CD4-positive, alpha-beta T cell treated with Interleukin-2 at 100 ng/mL for 4 hours (primary cell): ENCODE results near the gene KRTAP5-5.
"Not testable (repeated sequence)": the region's sequence is repeated elsewhere in the genome, so short reads cannot be mapped to it uniquely, and the experiment has no call there.

Experiments
- DNase-seq: peaks from one replicate; pipeline ENCODE4 v3.0.0-alpha.2; 2020; ENCODE audit warnings: low spot score

Gene KRTAP5-5

GRCh38 chr11:1656670-1657069 is 27.1 kb downstream of the KRTAP5-5 start:
- DNase-seq = no peak

DNA sequence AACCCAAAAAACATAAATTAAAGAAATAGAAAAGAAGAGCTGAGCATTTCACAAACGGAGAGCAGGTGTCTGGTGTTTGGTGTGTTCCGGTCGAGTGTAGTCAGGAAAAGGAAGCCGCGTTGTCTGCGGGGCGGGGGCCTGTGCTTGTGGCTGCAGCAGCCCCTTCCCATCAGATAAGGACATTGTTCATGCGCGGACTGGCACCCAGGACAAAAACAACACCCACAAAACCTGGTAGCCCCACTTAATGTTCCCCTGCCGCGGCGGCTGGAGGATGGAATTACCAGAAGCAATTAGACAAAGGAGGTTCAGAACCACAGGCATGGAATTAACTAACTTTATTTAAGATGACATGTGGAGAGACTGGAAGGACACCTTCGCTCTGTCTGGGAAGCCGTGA is 29.9 kb downstream of the KRTAP5-5 start:
- no peak for DNase-seq

DNA sequence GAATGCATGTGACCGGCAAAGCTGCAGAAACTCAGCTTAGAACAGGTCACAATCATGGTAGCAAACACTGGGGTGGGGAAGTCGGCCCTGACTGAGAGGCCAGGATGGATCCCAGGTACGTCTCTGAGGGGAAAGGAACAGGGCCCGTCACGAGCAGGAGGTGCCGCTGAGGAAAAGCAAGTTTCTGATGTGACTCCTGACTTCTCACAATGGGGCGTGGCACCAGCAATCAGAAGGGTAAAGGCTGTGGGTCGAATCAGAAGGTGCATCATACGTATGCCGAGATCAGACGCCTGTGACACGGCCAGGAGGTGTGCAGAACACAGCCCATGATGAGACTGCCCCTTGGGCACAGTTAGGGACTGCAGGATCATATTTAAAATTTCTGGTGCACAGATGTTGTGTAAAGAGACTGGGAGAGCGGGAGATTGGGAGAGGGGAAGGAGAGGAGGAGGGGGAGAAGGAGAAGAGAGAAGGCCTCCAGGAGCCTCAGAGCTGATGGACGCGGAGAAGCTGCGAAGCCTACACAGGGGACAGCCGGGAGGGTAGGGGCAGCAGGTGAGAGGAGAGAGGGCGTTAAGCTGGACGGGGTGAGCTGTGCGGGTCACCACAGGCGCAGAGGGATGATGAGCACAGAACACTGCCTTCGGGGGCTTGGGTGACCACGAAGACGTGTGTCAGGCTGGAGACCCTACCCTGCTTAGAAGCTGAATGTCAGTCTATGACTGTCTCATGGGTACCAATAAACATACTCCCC is 30.7 kb downstream of the KRTAP5-5 start:
- DNase-seq = no peak

- DNase-seq = not testable (repeated sequence)
These were observed 32.1 kb downstream of the KRTAP5-5 start for GRCh38 chr11:1661454-1662269.

GRCh38 chr11:1662699-1663283 is 33.2 kb downstream of the KRTAP5-5 start:
- DNase-seq = not testable (repeated sequence)

DNA sequence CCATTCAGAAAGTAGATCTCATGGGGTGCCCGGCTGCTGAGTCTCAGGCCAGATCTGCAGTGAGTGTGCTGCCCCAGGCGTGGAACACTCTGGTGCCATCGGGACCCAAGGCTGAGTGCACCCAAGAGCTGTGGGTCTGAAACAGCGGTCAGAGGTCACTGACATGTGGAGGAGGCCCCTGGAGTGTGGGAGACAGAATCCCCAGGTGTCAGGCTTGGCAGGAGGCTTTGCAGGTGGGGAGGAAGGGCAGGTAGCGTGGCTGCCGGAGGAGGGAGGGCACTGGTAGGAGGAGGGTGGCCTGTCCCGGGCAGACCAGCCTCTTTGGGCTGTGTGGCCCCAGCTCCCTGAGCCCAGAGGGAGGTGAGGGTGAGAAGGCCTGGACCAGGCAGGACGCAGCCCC is 35.7 kb downstream of the KRTAP5-5 start:
- no peak for DNase-seq

GRCh38 chr11:1667121-1667850 is 37.7 kb downstream of the KRTAP5-5 start:
- DNase-seq = no peak

GRCh38 chr11:1667906-1668305 is 38.3 kb downstream of the KRTAP5-5 start:
- DNase-seq = no peak

- no peak for DNase-seq
These were observed 39.4 kb downstream of the KRTAP5-5 start for GRCh38 chr11:1668911-1669473.

GRCh38 chr11:1669546-1670218 is 40.1 kb downstream of the KRTAP5-5 start:
- no peak for DNase-seq

DNA sequence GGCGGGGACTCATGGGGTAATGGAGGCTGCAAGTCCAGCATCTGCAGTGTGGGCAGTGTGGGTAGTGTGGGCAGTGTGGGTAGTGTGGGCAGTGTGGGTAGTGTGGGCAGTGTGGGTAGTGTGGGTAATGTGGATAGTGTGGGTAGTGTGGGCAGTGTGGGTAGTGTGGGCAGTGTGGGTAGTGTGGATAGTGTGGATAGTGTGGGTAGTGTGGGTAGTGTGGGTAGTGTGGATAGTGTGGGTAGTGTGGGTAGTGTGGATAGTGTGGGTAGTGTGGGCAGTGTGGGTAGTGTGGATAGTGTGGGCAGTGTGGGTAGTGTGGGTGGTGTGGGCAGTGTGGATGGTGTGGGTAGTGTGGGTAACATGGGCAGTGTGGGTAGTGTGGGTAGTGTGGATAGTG is 40.9 kb downstream of the KRTAP5-5 start:
- not testable (repeated sequence) for DNase-seq

DNA sequence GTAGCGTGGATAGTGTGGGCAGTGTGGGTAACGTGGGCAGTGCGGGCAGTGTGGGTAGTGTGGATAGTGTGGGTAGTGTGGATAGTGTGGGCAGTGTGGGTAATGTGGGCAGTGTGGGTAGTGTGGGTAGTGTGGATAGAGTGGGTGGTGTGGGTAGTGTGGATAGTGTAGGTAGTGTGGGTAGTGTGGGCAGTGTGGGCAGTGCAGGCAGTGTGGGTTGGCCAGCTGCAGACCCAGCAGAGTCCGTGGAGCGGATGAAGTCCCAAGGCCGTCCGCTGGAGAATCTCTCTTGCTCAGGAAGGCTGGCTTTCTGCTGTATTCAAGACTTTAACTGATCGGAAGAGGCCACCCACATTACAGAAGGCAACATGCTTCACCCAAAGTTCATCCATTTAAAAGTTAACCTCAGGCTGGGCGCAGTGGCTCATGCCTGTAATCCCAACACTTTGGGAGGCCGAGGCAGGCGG is 41.4 kb downstream of the KRTAP5-5 start:
- no peak for DNase-seq

GRCh38 chr11:1671658-1672057 is 42.1 kb downstream of the KRTAP5-5 start:
- DNase-seq = no peak

DNA sequence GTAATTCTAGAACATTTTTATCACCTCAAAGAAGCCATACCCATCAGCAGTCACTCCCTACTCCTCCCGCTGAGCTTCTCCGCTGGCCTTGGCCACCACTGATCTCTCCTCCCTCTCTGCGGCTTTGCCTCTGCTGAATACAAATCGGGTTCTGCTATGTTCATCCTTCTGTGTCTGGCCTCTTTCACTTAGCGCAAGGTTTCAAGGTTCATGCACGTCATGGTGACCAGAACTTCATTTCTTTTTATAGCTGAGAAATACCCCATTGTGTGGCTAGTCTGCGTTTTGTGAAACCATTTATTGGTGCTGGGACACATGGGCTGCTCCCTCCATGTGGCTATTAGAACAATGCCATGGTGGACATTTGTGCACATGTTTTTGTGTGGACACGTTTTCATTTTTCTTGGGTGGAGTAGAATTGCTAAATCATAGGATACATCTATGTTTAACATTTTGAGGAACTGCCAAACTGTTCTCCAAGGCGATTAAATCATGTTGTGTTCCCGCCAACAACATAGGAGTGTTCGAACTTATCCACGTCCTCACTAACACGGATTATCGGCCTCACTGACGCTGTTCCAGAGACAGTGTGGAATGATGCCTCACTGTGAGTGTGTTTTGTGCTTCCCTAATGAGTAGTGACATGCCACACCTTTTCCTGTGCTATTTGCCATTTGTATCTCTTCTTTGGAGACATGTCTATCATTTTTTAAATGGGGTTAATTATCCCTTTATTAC is 43.2 kb downstream of the KRTAP5-5 start:
- no peak for DNase-seq

- no peak for DNase-seq
These were observed 44.0 kb downstream of the KRTAP5-5 start for GRCh38 chr11:1673446-1674172.

- no peak for DNase-seq
These were observed 44.9 kb downstream of the KRTAP5-5 start for GRCh38 chr11:1674173-1675131.

DNA sequence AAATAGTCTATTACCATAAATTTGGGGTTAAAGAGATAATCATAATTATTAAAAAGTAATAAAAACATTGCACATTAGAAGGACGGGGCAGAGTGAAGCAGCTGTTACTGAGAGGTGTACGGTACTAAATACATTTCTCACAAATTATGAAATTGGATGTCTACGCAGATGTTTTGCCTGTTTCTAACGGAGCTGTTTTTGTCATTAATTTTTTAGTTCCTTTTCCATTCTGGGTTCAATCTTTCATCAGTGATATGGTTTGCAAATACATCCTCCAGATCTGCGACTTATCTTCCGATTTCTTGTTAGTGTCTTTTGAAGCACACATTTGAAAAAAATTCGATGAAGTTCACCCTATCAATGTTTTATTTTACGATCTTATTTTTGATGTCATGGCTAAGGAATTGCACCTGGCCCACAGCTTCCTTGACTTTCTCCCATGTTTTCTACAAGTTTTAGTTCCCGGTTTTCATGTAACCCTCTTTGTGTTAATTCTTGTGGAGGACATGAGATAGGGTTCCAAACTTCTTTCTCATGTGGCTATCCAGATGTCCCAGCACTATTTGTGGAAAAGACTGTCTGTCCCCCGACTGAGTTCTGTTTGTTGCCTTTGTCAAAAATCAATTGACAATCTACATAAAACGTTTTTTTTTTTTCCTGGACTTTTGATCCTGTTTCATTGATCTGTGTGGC is 46.1 kb downstream of the KRTAP5-5 start:
- DNase-seq = no peak

- DNase-seq = no peak
These were observed 46.7 kb downstream of the KRTAP5-5 start for GRCh38 chr11:1676229-1676740.
